Measurements from ENCODE around the gene EPPIN. TPM values are rescaled to one million over a fixed set of nuclear protein-coding genes. Genes with fewer than 3 reads are reported as not detected.
"Not testable (repeated sequence)": the region's sequence is repeated elsewhere in the genome, so short reads cannot be mapped to it uniquely, and the experiment has no call there.

EPPIN gene
- under 1 TPM in 1 of 2 donors, not detected in 1; 0.68 TPM for total RNA-seq
- long read RNA-seq = 0 reads

- intact Hi-C loops (cut with DNase I) = loop anchor here in 1 of 2 donors (5.0 kb wide), 1 partner anchor 225 kb away; no protein-coding TSS in a partner anchor
- no peak for DNase-seq
- ATAC-seq = no peak
These were observed at the start of gene EPPIN for GRCh38 chr20:45547206-45547770. TSS of gene EPPIN (minus strand) at chr20:45547401. CDS start at chr20:45547357, 44 bp downstream.

- intact Hi-C loops (cut with DNase I) = no loop called here
- no peak for ATAC-seq
- no peak for DNase-seq
These were observed 48.0 kb upstream of the EPPIN start for GRCh38 chr20:45595235-45595634.

GRCh38 chr20:45593498-45593897, 46.3 kb upstream of the EPPIN start:
- DNase-seq = no peak
- ATAC-seq = no peak
- intact Hi-C loops (cut with DNase I) = no loop called here

GRCh38 chr20:45592574-45593189, 45.5 kb upstream of the EPPIN start:
- intact Hi-C loops (cut with DNase I) = no loop called here
- ATAC-seq = no peak
- DNase-seq = no peak

GRCh38 chr20:45589725-45590124, 42.5 kb upstream of the EPPIN start:
- intact Hi-C loops (cut with DNase I) = no loop called here
- ATAC-seq = peak in 1 of 2 donors; percentile 27

GRCh38 chr20:45588800-45589199, 41.6 kb upstream of the EPPIN start:
- ATAC-seq = no peak
- no peak for DNase-seq
- intact Hi-C loops (cut with DNase I) = no loop called here

More at GRCh38 chr20:45589725-45590124, 42.5 kb upstream of the EPPIN start:
- no peak for DNase-seq

- intact Hi-C loops (cut with DNase I); ATAC-seq; DNase-seq: not testable (repeated sequence)
These were observed 38.8 kb upstream of the EPPIN start for GRCh38 chr20:45585986-45586385.

GRCh38 chr20:45584294-45584693, 37.1 kb upstream of the EPPIN start:
- intact Hi-C loops (cut with DNase I); DNase-seq; ATAC-seq: not testable (repeated sequence)

GRCh38 chr20:45583502-45583901, 36.3 kb upstream of the EPPIN start:
- no peak for DNase-seq
- no peak for ATAC-seq
- intact Hi-C loops (cut with DNase I) = no loop called here

GRCh38 chr20:45581702-45582101, 34.5 kb upstream of the EPPIN start:
- peak in 1 of 2 donors; percentile 77 for ATAC-seq
- DNase-seq = no peak
- intact Hi-C loops (cut with DNase I) = no loop called here

- DNase-seq (no peak), ATAC-seq (no peak)
- intact Hi-C loops (cut with DNase I) = no loop called here
These were observed 32.0 kb upstream of the EPPIN start, which contains the start of gene WFDC8 for GRCh38 chr20:45579184-45579583. TSS of gene WFDC8 (minus strand) at chr20:45579284. CDS start at chr20:45579247, 37 bp downstream.

GRCh38 chr20:45578231-45578630, 31.0 kb upstream of the EPPIN start:
- no peak for DNase-seq
- no peak for ATAC-seq
- intact Hi-C loops (cut with DNase I) = no loop called here

- intact Hi-C loops (cut with DNase I) = no loop called here
- ATAC-seq = no peak
- no peak for DNase-seq
These were observed 29.8 kb upstream of the EPPIN start for GRCh38 chr20:45576995-45577394.

GRCh38 chr20:45575931-45576330, 28.7 kb upstream of the EPPIN start:
- intact Hi-C loops (cut with DNase I) = no loop called here

GRCh38 chr20:45569650-45570049, 22.4 kb upstream of the EPPIN start:
- DNase-seq; ATAC-seq; intact Hi-C loops (cut with DNase I): not testable (repeated sequence)

More at GRCh38 chr20:45575931-45576330, 28.7 kb upstream of the EPPIN start:
- ATAC-seq (no peak), DNase-seq (no peak)

GRCh38 chr20:45564760-45565276, 17.6 kb upstream of the EPPIN start:
- intact Hi-C loops (cut with DNase I) = no loop called here
- DNase-seq (no peak), ATAC-seq (no peak)

- intact Hi-C loops (cut with DNase I) = no loop called here
- DNase-seq (no peak), ATAC-seq (no peak)
These were observed 8.0 kb upstream of the EPPIN start for GRCh38 chr20:45555198-45555597.

- ATAC-seq (no peak), DNase-seq (no peak)
- intact Hi-C loops (cut with DNase I) = no loop called here
These were observed 5.3 kb upstream of the EPPIN start for GRCh38 chr20:45552456-45552855.

- DNase-seq = no peak
- ATAC-seq = no peak
- intact Hi-C loops (cut with DNase I) = no loop called here
These were observed 3.6 kb upstream of the EPPIN start for GRCh38 chr20:45550765-45551164.

GRCh38 chr20:45548410-45548809, 1.2 kb upstream of the EPPIN start:
- ATAC-seq = no peak
- intact Hi-C loops (cut with DNase I) = loop anchor here in 1 of 2 donors (5.0 kb wide), 1 partner anchor 224 kb away; no protein-coding TSS in a partner anchor
- no peak for DNase-seq
